HepG2 (cell line): ENCODE measurements around the gene MAP1LC3B. TPM values are rescaled to one million over a fixed set of nuclear protein-coding genes. Genes with fewer than 3 reads are reported as not detected.
A peak's percentile ranks its signal among the peaks of the same experiment; 100 is the strongest.

Experiments used
- CCAR2 ChIP-seq: fragments of 200-400 bp; formaldehyde crosslinking; optimal IDR thresholded peaks from 2 replicates; pipeline ENCODE3; 2018; ENCODE audit warnings: low read depth, mild to moderate bottlenecking, low read length, moderate library complexity
- HOXA7 ChIP-seq: sonication (generic); formaldehyde crosslinking; IDR thresholded peaks from 2 replicates; pipeline ENCODE4 v1.8.1; 2022; ENCODE audit warnings: mild to moderate bottlenecking, missing genetic modification reagents, moderate library complexity
- IKZF4 ChIP-seq: sonication (generic); formaldehyde crosslinking; IDR thresholded peaks from 2 replicates; pipeline ENCODE4 v1.5.1; 2020; ENCODE audit warnings: borderline replicate concordance, mild to moderate bottlenecking, low read depth, missing genetic modification reagents; ENCODE audit errors: not compliant biosample characterization
- KDM4B ChIP-seq: sonication (generic); formaldehyde crosslinking; IDR thresholded peaks from 2 replicates; pipeline ENCODE4 v1.4.0; 2020; ENCODE audit warnings: missing genetic modification reagents
- PHF5A ChIP-seq: IDR thresholded peaks from one replicate; pipeline ENCODE4 v1.6.1; 2018; ENCODE audit warnings: low read depth, missing genetic modification reagents; ENCODE audit not compliant: unreplicated experiment
- PPARG ChIP-seq: conservative IDR thresholded peaks from 2 replicates; pipeline ENCODE4 v1.6.1; 2016; ENCODE audit warnings: missing biosample characterization, missing genetic modification reagents
- SRSF1 ChIP-seq: fragments of 200-400 bp; formaldehyde crosslinking; optimal IDR thresholded peaks from 2 replicates; pipeline ENCODE3; 2017; ENCODE audit warnings: mild to moderate bottlenecking, low read depth, low read length, moderate library complexity
- ZBTB33 ChIP-seq: sonication (generic); formaldehyde crosslinking; IDR thresholded peaks from 2 replicates; pipeline ENCODE4 v1.4.0; 2020; ENCODE audit warnings: missing genetic modification reagents
- ZNF496 ChIP-seq: sonication (generic); formaldehyde crosslinking; IDR thresholded peaks from 2 replicates; pipeline ENCODE4 v1.8.1; 2023; ENCODE audit warnings: mild to moderate bottlenecking, moderate library complexity, missing genetic modification reagents; ENCODE audit not compliant: insufficient replicate concordance
- ZNF563 ChIP-seq: sonication (generic); formaldehyde crosslinking; IDR thresholded peaks from 2 replicates; pipeline ENCODE4 v1.8.0; 2022; ENCODE audit warnings: mild to moderate bottlenecking, moderate library complexity, missing genetic modification reagents
- ZNF576 ChIP-seq: sonication (generic); formaldehyde crosslinking; IDR thresholded peaks from 2 replicates; pipeline ENCODE4 v1.4.0; 2020; ENCODE audit warnings: mild to moderate bottlenecking, missing genetic modification reagents
- ZNF839 ChIP-seq: sonication (generic); formaldehyde crosslinking; IDR thresholded peaks from 2 replicates; pipeline ENCODE4 v1.4.0; 2020; ENCODE audit warnings: missing genetic modification reagents, mild to moderate bottlenecking, borderline replicate concordance
- polyA plus RNA-seq, 8 experiments: library from polyadenylated mRNA; depleted of rRNA in 3 of 8; stranded (reverse) in 7 of 8; unstranded in 1 of 8; fragments of >200 nt; fragmentation: Illumina TruSeq in 4 of 8; extraction: Trizol in 4 of 8; gene quantifications; 2 replicates each; pipeline versions ENCODE4 v1.2.1 to v1.2.3, GENCODE V29; 2011 to 2016; ENCODE audit warnings: low read depth in 4 of 8, missing spikeins in 1 of 8, mixed read lengths in 1 of 8; ENCODE audit not compliant: insufficient read depth in 1 of 8
- total RNA-seq, 5 experiments: library from RNA; depleted of rRNA; stranded (reverse); fragments of >200 nt; fragmentation: Illumina TruSeq; extraction: Trizol; gene quantifications; 2 replicates each; pipeline ENCODE4 v1.2.3, GENCODE V29; 2016; ENCODE audit warnings: low read depth in 1 of 5
- TF ChIP-seq, protein P1 (sequence below): sonication (generic); formaldehyde crosslinking; IDR thresholded peaks from 2 replicates; pipeline ENCODE4 v1.4.0; 2020; ENCODE audit warnings: missing genetic modification reagents
- TF ChIP-seq, protein P2 (sequence below): IDR thresholded peaks from 2 replicates; pipeline ENCODE4 v1.6.1; 2018; ENCODE audit warnings: missing genetic modification reagents
- TF ChIP-seq, protein P3 (sequence below): sonication (generic); formaldehyde crosslinking; IDR thresholded peaks from 2 replicates; pipeline ENCODE4 v1.4.0; 2020; ENCODE audit warnings: low read depth, missing genetic modification reagents
- TF ChIP-seq, protein P4 (sequence below): sonication (generic); formaldehyde crosslinking; IDR thresholded peaks from 2 replicates; pipeline ENCODE4 v1.5.0; 2020; ENCODE audit warnings: mild to moderate bottlenecking, missing genetic modification reagents

The MAP1LC3B gene
- total and polyA plus RNA-seq, 2 of the 13 experiments (the other 11 are each of a cell fraction or from before 2014, with no cell fraction given) = 15.7 to 37.4 TPM

- TF ChIP-seq, protein P1, sequence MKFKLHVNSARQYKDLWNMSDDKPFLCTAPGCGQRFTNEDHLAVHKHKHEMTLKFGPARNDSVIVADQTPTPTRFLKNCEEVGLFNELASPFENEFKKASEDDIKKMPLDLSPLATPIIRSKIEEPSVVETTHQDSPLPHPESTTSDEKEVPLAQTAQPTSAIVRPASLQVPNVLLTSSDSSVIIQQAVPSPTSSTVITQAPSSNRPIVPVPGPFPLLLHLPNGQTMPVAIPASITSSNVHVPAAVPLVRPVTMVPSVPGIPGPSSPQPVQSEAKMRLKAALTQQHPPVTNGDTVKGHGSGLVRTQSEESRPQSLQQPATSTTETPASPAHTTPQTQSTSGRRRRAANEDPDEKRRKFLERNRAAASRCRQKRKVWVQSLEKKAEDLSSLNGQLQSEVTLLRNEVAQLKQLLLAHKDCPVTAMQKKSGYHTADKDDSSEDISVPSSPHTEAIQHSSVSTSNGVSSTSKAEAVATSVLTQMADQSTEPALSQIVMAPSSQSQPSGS (CRISPR knock-in tag) = peak; percentile 85; the same call in 1 of the 2 replicates
- no peak for TF ChIP-seq ZNF563 (CRISPR knock-in tag)
- no peak for TF ChIP-seq ZNF496 (CRISPR knock-in tag)
- TF ChIP-seq, protein P2, sequence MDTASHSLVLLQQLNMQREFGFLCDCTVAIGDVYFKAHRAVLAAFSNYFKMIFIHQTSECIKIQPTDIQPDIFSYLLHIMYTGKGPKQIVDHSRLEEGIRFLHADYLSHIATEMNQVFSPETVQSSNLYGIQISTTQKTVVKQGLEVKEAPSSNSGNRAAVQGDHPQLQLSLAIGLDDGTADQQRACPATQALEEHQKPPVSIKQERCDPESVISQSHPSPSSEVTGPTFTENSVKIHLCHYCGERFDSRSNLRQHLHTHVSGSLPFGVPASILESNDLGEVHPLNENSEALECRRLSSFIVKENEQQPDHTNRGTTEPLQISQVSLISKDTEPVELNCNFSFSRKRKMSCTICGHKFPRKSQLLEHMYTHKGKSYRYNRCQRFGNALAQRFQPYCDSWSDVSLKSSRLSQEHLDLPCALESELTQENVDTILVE (CRISPR knock-in tag) = peak; percentile 95
- TF ChIP-seq PPARG (CRISPR knock-in tag) = peak; percentile 97
- peak; percentile 40; the same call in 1 of the 2 replicates for TF ChIP-seq ZBTB33 (CRISPR knock-in tag)
- no peak for TF ChIP-seq CCAR2
- TF ChIP-seq KDM4B = peak; percentile 55; the same call in 1 of the 2 replicates
- TF ChIP-seq, protein P3, sequence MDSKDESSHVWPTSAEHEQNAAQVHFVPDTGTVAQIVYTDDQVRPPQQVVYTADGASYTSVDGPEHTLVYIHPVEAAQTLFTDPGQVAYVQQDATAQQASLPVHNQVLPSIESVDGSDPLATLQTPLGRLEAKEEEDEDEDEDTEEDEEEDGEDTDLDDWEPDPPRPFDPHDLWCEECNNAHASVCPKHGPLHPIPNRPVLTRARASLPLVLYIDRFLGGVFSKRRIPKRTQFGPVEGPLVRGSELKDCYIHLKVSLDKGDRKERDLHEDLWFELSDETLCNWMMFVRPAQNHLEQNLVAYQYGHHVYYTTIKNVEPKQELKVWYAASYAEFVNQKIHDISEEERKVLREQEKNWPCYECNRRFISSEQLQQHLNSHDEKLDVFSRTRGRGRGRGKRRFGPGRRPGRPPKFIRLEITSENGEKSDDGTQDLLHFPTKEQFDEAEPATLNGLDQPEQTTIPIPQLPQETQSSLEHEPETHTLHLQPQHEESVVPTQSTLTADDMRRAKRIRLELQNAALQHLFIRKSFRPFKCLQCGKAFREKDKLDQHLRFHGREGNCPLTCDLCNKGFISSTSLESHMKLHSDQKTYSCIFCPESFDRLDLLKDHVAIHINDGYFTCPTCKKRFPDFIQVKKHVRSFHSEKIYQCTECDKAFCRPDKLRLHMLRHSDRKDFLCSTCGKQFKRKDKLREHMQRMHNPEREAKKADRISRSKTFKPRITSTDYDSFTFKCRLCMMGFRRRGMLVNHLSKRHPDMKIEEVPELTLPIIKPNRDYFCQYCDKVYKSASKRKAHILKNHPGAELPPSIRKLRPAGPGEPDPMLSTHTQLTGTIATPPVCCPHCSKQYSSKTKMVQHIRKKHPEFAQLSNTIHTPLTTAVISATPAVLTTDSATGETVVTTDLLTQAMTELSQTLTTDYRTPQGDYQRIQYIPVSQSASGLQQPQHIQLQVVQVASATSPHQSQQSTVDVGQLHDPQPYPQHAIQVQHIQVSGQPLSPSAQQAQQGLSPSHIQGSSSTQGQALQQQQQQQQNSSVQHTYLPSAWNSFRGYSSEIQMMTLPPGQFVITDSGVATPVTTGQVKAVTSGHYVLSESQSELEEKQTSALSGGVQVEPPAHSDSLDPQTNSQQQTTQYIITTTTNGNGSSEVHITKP (CRISPR knock-in tag) = peak; percentile 39
- no peak for TF ChIP-seq HOXA7 (CRISPR knock-in tag)
- no peak for TF ChIP-seq SRSF1
- no peak for TF ChIP-seq IKZF4 (CRISPR knock-in tag)
- TF ChIP-seq, protein P4, sequence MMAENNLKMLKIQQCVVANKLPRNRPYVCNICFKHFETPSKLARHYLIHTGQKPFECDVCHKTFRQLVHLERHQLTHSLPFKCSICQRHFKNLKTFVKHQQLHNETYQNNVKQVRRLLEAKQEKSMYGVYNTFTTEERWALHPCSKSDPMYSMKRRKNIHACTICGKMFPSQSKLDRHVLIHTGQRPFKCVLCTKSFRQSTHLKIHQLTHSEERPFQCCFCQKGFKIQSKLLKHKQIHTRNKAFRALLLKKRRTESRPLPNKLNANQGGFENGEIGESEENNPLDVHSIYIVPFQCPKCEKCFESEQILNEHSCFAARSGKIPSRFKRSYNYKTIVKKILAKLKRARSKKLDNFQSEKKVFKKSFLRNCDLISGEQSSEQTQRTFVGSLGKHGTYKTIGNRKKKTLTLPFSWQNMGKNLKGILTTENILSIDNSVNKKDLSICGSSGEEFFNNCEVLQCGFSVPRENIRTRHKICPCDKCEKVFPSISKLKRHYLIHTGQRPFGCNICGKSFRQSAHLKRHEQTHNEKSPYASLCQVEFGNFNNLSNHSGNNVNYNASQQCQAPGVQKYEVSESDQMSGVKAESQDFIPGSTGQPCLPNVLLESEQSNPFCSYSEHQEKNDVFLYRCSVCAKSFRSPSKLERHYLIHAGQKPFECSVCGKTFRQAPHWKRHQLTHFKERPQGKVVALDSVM (CRISPR knock-in tag) = 0 out of 2 replicates have a peak, but pooled peaks have one; percentile 40
- no peak for TF ChIP-seq ZNF576 (CRISPR knock-in tag)
- TF ChIP-seq ZNF839 (CRISPR knock-in tag) = no peak
- no peak for TF ChIP-seq PHF5A (CRISPR knock-in tag)
Observed at GRCh38 chr16:87382023-87382785, 9.9 kb upstream of the MAP1LC3B start (continued).
